Panc1 (cell line): ENCODE measurements around the gene HINFP. TPM values are rescaled to one million over a fixed set of nuclear protein-coding genes. Genes with fewer than 3 reads are reported as not detected.

Source experiments
- ATAC-seq: fragments of 200-7000 bp; cut with Tn5 transposase; 2 replicates; pipeline ENCODE4 v1.9.1; 2020; ENCODE audit warnings: mild to moderate bottlenecking, moderate library complexity
- BruUV-seq: library from RNA; stranded (reverse); fragments of 400-500 nt; replicated peaks from 2 replicates; lab custom pipeline; 2021; lab: Mats Ljungman, UMichigan
- CTCF ChIA-PET: fragments of 300-600 bp; sonication (Branson Sonifier 250); formaldehyde crosslinking; loops from one replicate; lab custom pipeline; 2022; ENCODE audit warnings: antibody characterized with exemption; lab: Charles Lee
- POLR2A ChIA-PET: fragments of 300-600 bp; sonication (Branson Sonifier 250); formaldehyde crosslinking; loops from one replicate; lab custom pipeline; 2022; ENCODE audit warnings: antibody characterized with exemption; lab: Charles Lee
- DNase-seq: peaks from one replicate; pipeline ENCODE4 v3.0.0-alpha.2; 2010; ENCODE audit warnings: low read depth, low spot score
- H3K27ac ChIP-seq: 2 replicates; pipeline ENCODE4 v1.5.1; 2011; ENCODE audit warnings: mild to moderate bottlenecking, low read length, inconsistent platforms
- H3K27me3 ChIP-seq: fragments of 200-500 bp; sonication (Bioruptor generic); 2 replicates; pipeline ENCODE4 v1.6.0; 2014; ENCODE audit warnings: low read length, inconsistent platforms; ENCODE audit not compliant: control insufficient read depth, insufficient read depth
- H3K36me3 ChIP-seq: fragments of 200-500 bp; sonication (Bioruptor generic); 2 replicates; pipeline ENCODE4 v1.5.1; 2014; ENCODE audit warnings: inconsistent platforms, mild to moderate bottlenecking, low read length, moderate library complexity; ENCODE audit not compliant: control insufficient read depth, insufficient read depth
- H3K4me1 ChIP-seq: 2 replicates; pipeline ENCODE4 v1.5.1; 2011; ENCODE audit warnings: inconsistent platforms, mild to moderate bottlenecking, low read length, moderate library complexity; ENCODE audit not compliant: control insufficient read depth, insufficient read depth
- H3K4me3 ChIP-seq, 2 experiments: 2 replicates each; pipeline ENCODE4 v1.5.1; 2011 to 2012; ENCODE audit warnings: low read depth in 2 of 2, low read length in 2 of 2, mild to moderate bottlenecking in 2 of 2, inconsistent platforms in 1 of 2, moderate library complexity in 1 of 2
- H3K9me3 ChIP-seq: fragments of 200-500 bp; sonication (Bioruptor generic); 2 replicates; pipeline ENCODE4 v1.5.1; 2014; ENCODE audit warnings: low read depth, mild to moderate bottlenecking, inconsistent platforms, low read length, moderate library complexity; ENCODE audit not compliant: control insufficient read depth, insufficient read depth
- CTCF ChIP-seq: fragments of 450-650 bp; IDR thresholded peaks from 2 replicates; pipeline ENCODE4 v1.5.1; 2017; ENCODE audit warnings: mild to moderate bottlenecking
- POLR2AphosphoS5 ChIP-seq: IDR thresholded peaks from 2 replicates; pipeline ENCODE4 v1.6.1; 2012; ENCODE audit warnings: mild to moderate bottlenecking, low read depth, low read length, moderate library complexity
- REST ChIP-seq, 2 experiments: IDR thresholded peaks; 2 replicates each; pipeline ENCODE4 v1.6.1; 2011 to 2012; ENCODE audit warnings: low read depth in 2 of 2, control low read depth in 1 of 2, low read length in 1 of 2, mild to moderate bottlenecking in 1 of 2, moderate library complexity in 1 of 2; ENCODE audit not compliant: insufficient read depth in 1 of 2
- SIN3A ChIP-seq: IDR thresholded peaks from 2 replicates; pipeline ENCODE4 v1.6.1; 2012; ENCODE audit warnings: low read depth, mild to moderate bottlenecking, low read length, moderate library complexity, borderline replicate concordance; ENCODE audit not compliant: insufficient read depth
- TCF7L2 ChIP-seq: IDR thresholded peaks from 2 replicates; pipeline ENCODE4 v1.6.1; 2011; ENCODE audit warnings: mild to moderate bottlenecking, low read depth, low read length, inconsistent platforms
- in situ Hi-C: cut with HindIII; loops from 2 replicates; pipeline ENCODE4 v1.10.0; 2016; ENCODE audit warnings: low sequenced_read_pairs, low pct_unique_long_range_greater_than_20kb
- intact Hi-C: fragments of 100-400 bp; cut with micrococcal nuclease; formaldehyde crosslinking; loops from one replicate; pipeline ENCODE4 v1.10.0; 2022; ENCODE audit not compliant: unreplicated experiment
- total RNA-seq: library from RNA; stranded (reverse); gene quantifications from one replicate; pipeline ENCODE4 v1.2.1, GENCODE V29; 2021; ENCODE audit not compliant: unreplicated experiment

HINFP gene
- total RNA-seq, 1 experiment from 2014 or later = 52.7 TPM

GRCh38 chr11:119160151-119160550 is 38.8 kb downstream of the HINFP start:
- H3K36me3 ChIP-seq = no peaks in the 10 kb centered on the region
- no peaks in the 10 kb centered on the region for H3K4me1 ChIP-seq
- in situ Hi-C loops (no loop called here), intact Hi-C loops (no loop called here)
- ATAC-seq (no peak), DNase-seq (no peak)
- no TSS peak for BruUV-seq
- no peak overlapping the region for H3K4me3 ChIP-seq
- H3K27ac ChIP-seq = no peak overlapping the region
- H3K9me3 ChIP-seq = no peaks in the 10 kb centered on the region
- ChIA-PET POLR2A (interaction anchor here (0.5 kb wide), 1 partner anchor 11 kb away, joined by 3 read pairs; no protein-coding TSS in a partner anchor), CTCF (interaction anchor here (0.6 kb wide), 1 partner anchor 18 kb away, joined by 5 read pairs; no protein-coding TSS in a partner anchor)
- H3K27me3 ChIP-seq = no peaks in the 10 kb centered on the region
- TF ChIP-seq CTCF = no peak
- TF ChIP-seq REST (IDR thresholded peaks at IDR 0.05; ENCODE audit: insufficient read depth in 1 of 2, low read depth in 2 of 2, low read length in 1 of 2) = no peak
- TF ChIP-seq POLR2AphosphoS5 = no peak
- TF ChIP-seq SIN3A = no peak
- no peak for TF ChIP-seq TCF7L2

GRCh38 chr11:119161871-119162270 is 40.5 kb downstream of the HINFP start:
- TF ChIP-seq CTCF (no peak), POLR2AphosphoS5 (no peak), TCF7L2 (no peak), REST (IDR thresholded peaks at IDR 0.05; ENCODE audit: insufficient read depth in 1 of 2, low read depth in 2 of 2, low read length in 1 of 2) (no peak), SIN3A (no peak)
- POLR2A ChIA-PET = no interaction called here
- no peak for DNase-seq
- Histone ChIP-seq H3K27ac (no peak overlapping the region), H3K9me3 (no peaks in the 10 kb centered on the region), H3K27me3 (no peaks in the 10 kb centered on the region), H3K4me1 (peaks cover 6% of the 10 kb centered on the region; the same call in 1 of the 2 replicates), H3K36me3 (no peaks in the 10 kb centered on the region), H3K4me3 (no peak overlapping the region)
- intact Hi-C loops = no loop called here
- BruUV-seq = no TSS peak
- in situ Hi-C loops = no loop called here
- ATAC-seq = no peak
- CTCF ChIA-PET = no interaction called here
